ENCODE measurements around the gene RPS6KB1. TPM values are rescaled to one million over a fixed set of nuclear protein-coding genes. Genes with fewer than 3 reads are reported as not detected.
"Not testable (repeated sequence)": the region's sequence is repeated elsewhere in the genome, so short reads cannot be mapped to it uniquely, and the experiment has no call there.

The RPS6KB1 gene
- polyA plus RNA-seq, 1 experiment = 21.9 TPM

GRCh38 chr17:59853168-59853918, 39.6 kb upstream of the RPS6KB1 start:
- peak overlapping the region; percentile 92 for H3K27ac ChIP-seq (ENCODE audit: low read depth, low read length)
- ChIA-PET POLR2A (interaction anchor here (0.6 to 1.8 kb wide), 7 partner anchors 10 to 683 kb away, joined by 3 to 16 read pairs (median 4); no protein-coding TSS in a partner anchor), CTCF (interaction anchor here (0.9 to 1.0 kb wide), 2 partner anchors 68 to 91 kb away, joined by 3 read pairs; no protein-coding TSS in a partner anchor)
- peak; percentile 97 for DNase-seq (ENCODE audit: low read depth, low spot score)
- no peaks in the 10 kb centered on the region for H3K9me3 ChIP-seq (ENCODE audit: control insufficient read depth, insufficient read depth, low read length)
- no peak overlapping the region for H3K4me3 ChIP-seq (ENCODE audit: low read depth, low read length)
- no peaks in the 10 kb centered on the region for H3K27me3 ChIP-seq (ENCODE audit: control insufficient read depth, insufficient read depth, low read length)
- peak; percentile 67 for TF ChIP-seq CTCF (IDR thresholded peaks at IDR 0.05; ENCODE audit: low read depth, low read length)

GRCh38 chr17:59853919-59854729, 38.8 kb upstream of the RPS6KB1 start:
- ChIA-PET CTCF (interaction anchor here (0.7 to 1.0 kb wide), 3 partner anchors 68 to 182 kb away, joined by 3 read pairs; no protein-coding TSS in a partner anchor), POLR2A (interaction anchor here (0.6 to 1.8 kb wide), 6 partner anchors 10 to 100 kb away, joined by 4 to 16 read pairs (median 6); no protein-coding TSS in a partner anchor)
- peak overlapping the region; percentile 92 for H3K27ac ChIP-seq (ENCODE audit: low read depth, low read length)

GRCh38 chr17:59856859-59857794, 35.8 kb upstream of the RPS6KB1 start:
- no peak overlapping the region for H3K27ac ChIP-seq (ENCODE audit: low read depth, low read length)
- H3K4me3 ChIP-seq (ENCODE audit: low read depth, low read length) = no peak overlapping the region

More at GRCh38 chr17:59853919-59854729, 38.8 kb upstream of the RPS6KB1 start:
- not testable (repeated sequence) for H3K27me3 ChIP-seq (ENCODE audit: control insufficient read depth, insufficient read depth, low read length); H3K4me3 ChIP-seq (ENCODE audit: low read depth, low read length); DNase-seq (ENCODE audit: low read depth, low spot score); H3K9me3 ChIP-seq (ENCODE audit: control insufficient read depth, insufficient read depth, low read length)

GRCh38 chr17:59858167-59858816, 34.6 kb upstream of the RPS6KB1 start:
- no peak for DNase-seq (ENCODE audit: low read depth, low spot score)
- H3K4me3 ChIP-seq (ENCODE audit: low read depth, low read length) = no peak overlapping the region
- POLR2A ChIA-PET = interaction anchor here (0.6 to 1.5 kb wide), 3 partner anchors 15 to 98 kb away, joined by 3 to 6 read pairs (median 4); no protein-coding TSS in a partner anchor
- no peaks in the 10 kb centered on the region for H3K27me3 ChIP-seq (ENCODE audit: control insufficient read depth, insufficient read depth, low read length)
- H3K9me3 ChIP-seq (ENCODE audit: control insufficient read depth, insufficient read depth, low read length) = no peaks in the 10 kb centered on the region
- H3K27ac ChIP-seq (ENCODE audit: low read depth, low read length) = no peak overlapping the region
- CTCF ChIA-PET = interaction anchor here (0.7 to 3.2 kb wide), 8 partner anchors 11 to 188 kb away, joined by 3 to 24 read pairs (median 5); partner anchors contain the start of genes PTRH2 and VMP1
- no peak for TF ChIP-seq CTCF (IDR thresholded peaks at IDR 0.05; ENCODE audit: low read depth, low read length)

More at GRCh38 chr17:59856859-59857794, 35.8 kb upstream of the RPS6KB1 start:
- POLR2A ChIA-PET = interaction anchor here (0.7 to 1.5 kb wide), 2 partner anchors 13 to 103 kb away, joined by 4 to 8 read pairs; no protein-coding TSS in a partner anchor
- CTCF ChIA-PET = interaction anchor here (0.6 to 3.2 kb wide), 3 partner anchors 16 to 100 kb away, joined by 3 to 17 read pairs (median 3); no protein-coding TSS in a partner anchor
- DNase-seq (ENCODE audit: low read depth, low spot score) = no peak
- H3K9me3 ChIP-seq (ENCODE audit: control insufficient read depth, insufficient read depth, low read length) = no peaks in the 10 kb centered on the region
- H3K27me3 ChIP-seq (ENCODE audit: control insufficient read depth, insufficient read depth, low read length) = no peaks in the 10 kb centered on the region
- TF ChIP-seq CTCF (IDR thresholded peaks at IDR 0.05; ENCODE audit: low read depth, low read length) = no peak

Data from AG04450 (cell line).